T-helper 1 cell treated with Interleukin-12 subunit alpha and Interleukin-12 subunit beta and Interleukin-4 antibody, amounts not matched to agents 30 ng/mL and 1 ng/mL, for 36 hours (primary cell): ENCODE measurements around the gene CCDC92. TPM values are rescaled to one million over a fixed set of nuclear protein-coding genes. Genes with fewer than 3 reads are reported as not detected.

Source experiments
- intact Hi-C: fragments of 100-400 bp; cut with micrococcal nuclease; formaldehyde crosslinking; loops from one replicate; pipeline ENCODE4 v1.15.1; 2024
- total RNA-seq: library from RNA; stranded (reverse); gene quantifications from 2 replicates; pipeline ENCODE4 v1.2.3, GENCODE V29; 2022

Gene CCDC92
- total RNA-seq, 1 donor from 2014 or later = 22.3 TPM

DNA sequence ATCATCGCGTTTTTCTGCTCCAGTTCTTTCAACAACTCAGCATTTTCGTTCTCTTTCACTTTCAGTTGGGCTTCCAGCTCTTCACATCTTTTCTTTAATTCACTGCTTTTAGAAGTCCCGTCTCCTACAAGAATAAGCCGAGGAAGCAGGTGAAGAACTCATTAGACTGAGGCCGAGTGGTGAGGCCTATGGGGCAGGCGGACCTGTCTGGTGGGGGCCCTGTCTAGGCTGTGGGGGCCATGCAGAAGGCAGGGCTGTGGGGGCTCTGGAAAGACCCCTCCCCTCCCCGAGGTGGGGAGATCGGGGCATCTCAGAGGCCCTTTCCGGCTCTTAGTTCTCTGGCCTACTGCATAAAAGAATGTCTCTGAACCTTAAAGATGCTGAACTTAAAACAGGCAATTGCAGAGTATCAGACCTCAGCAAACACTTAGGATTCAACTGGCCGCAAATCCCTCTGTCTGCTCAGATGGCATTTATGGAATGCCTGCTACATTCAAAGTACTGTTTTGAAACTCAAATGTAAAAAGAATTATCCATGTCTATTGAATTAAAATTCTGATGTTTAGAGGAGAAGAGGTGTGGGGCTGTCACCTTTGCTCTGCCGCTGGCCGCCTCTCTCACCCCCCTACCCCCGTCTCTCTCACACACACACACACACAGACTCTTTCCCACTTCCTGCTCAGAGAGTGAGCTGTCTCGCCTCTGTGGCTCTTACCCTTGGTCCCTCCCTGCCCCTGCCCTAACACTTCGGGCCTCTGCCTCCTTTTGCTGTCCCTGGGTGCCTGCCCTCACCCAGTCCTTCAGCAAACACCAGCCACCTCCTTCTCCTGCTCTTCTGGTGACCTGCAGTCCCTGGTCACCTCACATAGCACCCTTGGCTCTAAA lies 34.7 kb downstream of the CCDC92 start:
- intact Hi-C loops = loop anchor here (1.0 kb wide), 2 partner anchors 33 kb away; no protein-coding TSS in a partner anchor

DNA sequence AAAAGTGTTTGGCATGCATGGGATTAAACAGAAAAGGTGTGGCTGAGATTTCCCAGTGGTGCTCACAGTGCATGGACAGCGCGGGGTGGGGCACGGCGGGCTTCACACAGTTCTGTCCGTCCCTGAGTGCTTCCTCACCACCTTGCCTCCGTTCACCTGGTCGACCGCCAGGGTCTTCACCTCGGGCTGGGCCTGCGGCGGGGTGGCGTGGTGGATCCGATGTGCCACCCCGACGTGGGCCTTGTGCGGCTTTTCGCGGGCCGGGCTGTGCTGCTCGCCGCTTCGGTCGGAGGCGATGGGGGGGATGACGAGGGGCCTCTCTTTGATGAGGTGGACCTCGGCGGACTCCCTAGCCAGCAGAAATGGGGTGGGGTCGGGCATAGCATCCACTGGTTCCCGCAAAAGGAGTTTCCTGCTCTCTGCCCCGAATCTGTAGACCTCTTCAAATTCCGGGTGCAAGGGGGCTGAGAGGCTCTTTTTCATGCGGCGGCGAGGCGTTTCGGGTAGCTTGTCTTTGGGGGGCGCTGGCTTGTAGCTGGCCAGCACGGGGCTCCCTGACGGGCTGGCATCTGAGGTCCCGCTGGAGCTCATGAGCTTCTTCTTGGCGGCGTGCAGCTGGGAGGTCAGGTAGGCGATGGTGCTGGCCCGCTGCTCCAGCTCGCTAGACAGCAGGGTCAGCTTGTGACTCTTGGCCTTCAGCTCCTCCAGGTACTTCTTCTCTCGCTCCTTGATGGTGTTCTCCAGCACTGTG lies 35.5 kb downstream of the CCDC92 start:
- intact Hi-C loops = no loop called here

DNA sequence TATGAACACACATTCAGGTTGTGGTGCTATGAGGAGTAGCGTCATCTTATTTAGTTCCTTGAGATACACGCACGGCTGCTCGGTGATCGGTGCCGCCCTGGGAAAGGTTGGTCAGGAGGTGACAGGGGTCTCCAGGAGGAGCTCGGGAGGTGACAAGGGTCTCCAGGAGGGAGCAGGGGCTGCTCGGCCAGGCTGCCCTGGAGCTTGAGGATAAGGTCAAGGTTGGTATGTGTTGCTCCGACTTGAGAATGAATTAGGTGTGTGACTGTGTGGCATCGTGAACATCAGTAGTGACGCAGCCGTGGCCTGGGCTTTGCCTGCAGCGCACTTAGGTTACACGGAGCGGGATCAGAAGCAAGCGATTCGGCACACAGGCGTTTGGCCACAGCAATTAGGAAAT lies 36.2 kb downstream of the CCDC92 start:
- intact Hi-C loops = no loop called here

- intact Hi-C loops = no loop called here
These were observed 36.7 kb downstream of the CCDC92 start for GRCh38 chr12:123935956-123936355.

DNA sequence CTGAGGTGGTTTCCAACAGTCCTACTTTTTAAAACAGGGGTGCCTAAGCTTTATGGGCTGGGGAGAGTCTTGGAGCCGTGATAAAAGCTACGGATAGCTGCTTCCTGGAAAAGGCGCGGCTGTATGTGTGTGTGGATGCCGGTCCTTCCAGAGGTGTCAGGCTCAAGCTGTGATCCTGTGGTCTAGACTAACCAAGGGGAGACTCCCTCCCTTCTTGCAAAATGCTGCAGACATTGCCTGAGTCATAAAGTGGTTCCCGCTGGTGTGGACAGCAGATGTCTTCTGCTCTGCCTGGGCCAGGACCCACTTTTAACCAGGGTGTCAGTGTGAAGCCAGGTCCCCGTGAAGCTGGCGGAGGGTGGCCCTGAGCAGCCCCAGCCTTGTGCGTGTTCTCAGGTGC lies 37.8 kb downstream of the CCDC92 start:
- intact Hi-C loops = no loop called here

GRCh38 chr12:123934016-123934620 lies 38.5 kb downstream of the CCDC92 start:
- intact Hi-C loops = no loop called here

DNA sequence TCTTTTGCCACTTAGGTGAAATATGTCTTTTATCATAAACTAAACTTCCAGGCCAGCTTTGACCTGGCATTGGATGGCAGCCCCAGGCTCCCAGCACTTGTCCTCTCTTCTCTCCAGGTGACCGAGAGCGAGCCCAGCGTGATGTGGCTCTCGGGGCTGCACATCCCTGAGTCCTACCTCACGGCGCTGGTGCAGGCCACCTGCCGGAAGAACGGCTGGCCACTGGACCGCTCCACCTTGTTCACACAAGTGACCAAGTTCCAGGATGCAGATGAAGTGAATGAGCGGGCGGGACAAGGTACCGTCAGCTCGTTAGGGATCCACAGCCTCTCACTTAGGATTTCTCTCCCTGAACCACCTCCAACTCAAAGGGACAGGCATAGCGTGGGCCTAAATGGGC lies 39.4 kb downstream of the CCDC92 start:
- intact Hi-C loops = no loop called here

- intact Hi-C loops = no loop called here
These were observed 40.8 kb downstream of the CCDC92 start for GRCh38 chr12:123931686-123932321.

GRCh38 chr12:123929946-123930583 lies 42.6 kb downstream of the CCDC92 start:
- intact Hi-C loops = no loop called here

DNA sequence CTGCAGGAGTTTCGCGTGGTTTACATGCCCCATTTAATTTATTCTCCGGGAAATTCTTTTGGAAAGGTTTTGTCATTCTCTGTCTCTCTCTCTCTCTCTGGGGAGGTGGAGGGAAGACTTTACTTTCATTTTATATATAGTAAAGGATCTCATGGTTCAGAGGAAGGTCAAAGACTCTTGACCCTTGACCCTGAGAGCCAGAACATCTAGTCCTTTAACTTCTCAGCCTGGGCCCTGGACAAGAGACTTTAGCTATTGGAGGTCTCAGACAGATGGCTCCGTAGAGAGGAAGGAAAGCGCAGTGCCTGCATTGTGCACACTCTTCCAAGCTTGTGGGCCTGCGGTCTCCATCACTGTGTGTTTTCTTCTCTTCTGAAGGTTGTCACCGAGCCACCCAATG lies 43.7 kb downstream of the CCDC92 start:
- intact Hi-C loops = no loop called here

- intact Hi-C loops = no loop called here
These were observed 44.3 kb downstream of the CCDC92 start for GRCh38 chr12:123928274-123928865.

DNA sequence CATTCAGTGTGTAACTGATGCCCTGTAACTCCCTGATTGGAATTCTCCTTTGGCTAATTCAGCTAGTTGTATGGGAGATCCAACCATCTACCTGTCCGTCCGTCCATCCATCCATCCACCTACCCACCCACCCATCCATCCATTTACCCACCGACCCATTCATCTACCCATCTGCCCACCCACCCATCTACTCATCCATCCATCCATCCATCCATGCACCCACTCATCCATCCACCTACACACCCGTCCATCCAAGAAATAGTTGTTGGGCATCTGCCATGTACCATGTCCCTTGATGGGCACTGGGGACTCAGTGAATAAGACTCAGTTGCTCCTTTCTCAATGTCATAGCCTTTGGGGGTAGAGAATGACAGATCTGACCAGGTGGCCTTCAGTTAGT lies 48.1 kb downstream of the CCDC92 start:
- intact Hi-C loops = no loop called here

GRCh38 chr12:123923927-123924326 lies 48.7 kb downstream of the CCDC92 start:
- intact Hi-C loops = no loop called here

DNA sequence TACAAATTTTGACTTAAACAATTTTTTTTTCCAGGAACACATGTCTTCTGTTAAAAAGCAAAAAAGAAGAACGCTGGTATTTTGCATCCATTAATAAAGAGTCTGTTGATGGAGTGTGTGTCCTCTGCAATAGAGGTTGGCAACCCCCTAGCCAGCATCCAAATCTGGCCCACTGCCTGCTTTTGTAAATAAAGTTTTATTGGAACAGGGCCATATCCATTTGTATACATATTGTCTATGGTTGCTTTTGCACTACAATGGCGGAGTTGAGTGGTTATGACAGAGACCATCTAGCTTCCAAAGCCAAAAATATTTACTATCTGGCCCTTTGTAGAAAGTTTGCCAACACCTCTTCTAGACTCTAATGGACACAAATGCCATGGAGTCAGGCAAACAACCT lies 49.6 kb downstream of the CCDC92 start:
- intact Hi-C loops = no loop called here

DNA sequence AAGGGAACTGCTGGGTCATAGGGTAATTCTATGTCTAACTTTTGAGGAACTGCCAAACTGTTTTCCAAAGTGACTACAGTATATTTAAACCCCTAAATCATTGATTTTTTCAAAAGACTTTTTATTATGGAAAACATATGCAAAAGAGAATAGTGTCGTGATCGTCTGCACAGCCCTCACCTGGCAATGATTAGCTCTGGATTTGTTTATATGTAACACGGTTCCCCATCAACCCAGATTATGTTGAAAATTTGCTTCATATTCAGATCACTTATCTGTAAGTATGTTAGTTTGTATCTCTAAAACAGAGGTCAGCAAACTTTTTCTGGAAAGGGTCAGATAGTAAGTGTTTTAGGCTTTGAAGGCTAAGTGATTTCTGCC lies 52.7 kb downstream of the CCDC92 start:
- intact Hi-C loops = no loop called here

DNA sequence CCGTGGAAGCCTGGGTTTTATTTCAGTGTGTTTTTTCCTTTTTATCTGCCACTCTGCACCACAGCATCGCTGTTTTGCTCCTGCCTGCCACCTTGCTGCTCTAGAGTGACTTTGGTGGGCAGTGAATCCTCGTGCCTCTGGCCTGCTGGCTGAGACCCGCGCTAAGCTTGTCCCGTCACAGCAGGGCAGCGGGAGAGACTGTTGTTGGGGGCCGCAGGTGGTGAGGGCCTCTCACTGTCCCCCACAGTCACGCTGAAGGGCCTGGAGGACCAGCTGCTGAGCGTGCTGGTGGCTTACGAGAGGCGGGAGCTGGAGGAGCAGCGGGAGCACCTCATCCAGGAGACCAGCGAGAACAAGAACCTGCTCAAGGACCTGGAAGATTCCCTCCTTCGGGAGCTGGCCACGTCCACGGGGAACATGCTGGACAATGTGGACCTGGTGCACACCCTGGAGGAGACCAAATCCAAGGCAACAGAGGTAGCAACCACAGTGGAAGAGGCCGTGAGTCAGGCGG lies 55.2 kb downstream of the CCDC92 start:
- intact Hi-C loops = no loop called here

GRCh38 chr12:123916729-123917128 lies 55.9 kb downstream of the CCDC92 start:
- intact Hi-C loops = no loop called here

GRCh38 chr12:123914726-123915333 lies 57.8 kb downstream of the CCDC92 start:
- intact Hi-C loops = no loop called here

DNA sequence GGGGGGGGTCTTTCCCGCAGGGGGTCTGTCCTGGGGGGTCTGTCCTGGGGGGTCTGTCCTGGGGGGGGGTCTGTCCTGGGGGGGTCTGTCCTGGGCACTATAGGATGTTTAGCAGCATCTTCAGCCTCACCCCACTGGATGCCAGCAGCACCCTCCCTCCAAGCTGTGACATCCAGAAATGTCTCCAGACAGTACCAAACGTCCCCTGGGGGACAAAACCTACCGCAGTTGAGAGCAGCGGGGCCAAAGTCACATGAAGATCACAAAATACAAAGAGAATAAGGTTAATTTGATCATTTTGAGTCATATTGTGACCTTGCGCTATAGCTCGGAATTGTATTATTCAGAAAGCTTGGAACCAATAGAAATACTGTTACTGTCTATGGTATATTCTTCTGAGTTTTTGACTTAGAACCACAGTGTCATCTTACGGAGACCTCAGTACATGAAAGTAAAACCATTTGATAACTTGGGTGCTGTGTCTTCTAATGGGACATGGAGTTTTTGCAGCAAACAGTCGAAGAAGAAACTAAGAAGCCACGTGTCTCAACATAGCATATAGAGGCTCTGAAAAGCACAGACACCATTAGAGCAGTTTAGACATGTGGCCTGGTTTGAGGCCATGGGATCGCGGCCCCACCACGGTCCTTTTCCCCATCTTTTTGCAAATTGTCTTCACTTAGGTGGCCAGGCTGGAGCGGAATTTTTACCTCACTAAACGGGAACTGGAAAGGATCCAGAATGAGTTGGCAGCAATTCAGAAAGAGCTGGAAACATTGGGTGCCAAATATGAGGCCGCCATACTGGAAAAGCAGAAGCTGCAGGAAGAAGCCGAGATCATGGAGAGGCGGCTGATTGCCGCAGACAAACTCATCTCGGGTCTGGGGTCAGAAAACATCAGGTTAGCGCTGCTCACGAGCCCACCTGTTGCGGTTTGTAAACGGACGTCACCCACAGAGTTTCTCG lies 59.9 kb downstream of the CCDC92 start:
- intact Hi-C loops = no loop called here
